CD8-positive, alpha-beta memory T cell (primary cell): ENCODE data around the gene FOXB2. TPM values are rescaled to one million over a fixed set of nuclear protein-coding genes. Genes with fewer than 3 reads are reported as not detected.

Experiments
- CTCF ChIA-PET: fragments of 350-600 bp; sonication (Branson Sonifier 250); formaldehyde crosslinking; loops from one replicate; lab custom pipeline; 2021; ENCODE audit warnings: antibody characterized with exemption; lab: Charles Lee
- POLR2A ChIA-PET: fragments of 350-600 bp; sonication (Branson Sonifier 250); formaldehyde crosslinking; loops from one replicate; lab custom pipeline; 2021; ENCODE audit warnings: antibody characterized with exemption; lab: Charles Lee
- DNase-seq, 5 donors: peaks; one replicate each; pipeline versions ENCODE4 v3.0.0 to v3.0.0-alpha.2; 2020 to 2022; ENCODE audit warnings: mixed read lengths in 1 of 5
- H3K27ac ChIP-seq: one replicate; pipeline ENCODE4 v1.7.0; 2013; ENCODE audit warnings: low read depth, mild to moderate bottlenecking, low read length, moderate library complexity
- H3K27me3 ChIP-seq: 2 replicates; pipeline ENCODE4 v1.7.0; 2013; ENCODE audit warnings: low read length, mild to moderate bottlenecking; ENCODE audit not compliant: insufficient read depth, poor library complexity, severe bottlenecking
- H3K36me3 ChIP-seq: 2 replicates; pipeline ENCODE4 v1.7.0; 2013; ENCODE audit warnings: mild to moderate bottlenecking, low read length, moderate library complexity; ENCODE audit not compliant: insufficient read depth
- H3K4me1 ChIP-seq: 2 replicates; pipeline ENCODE4 v1.7.0; 2013; ENCODE audit warnings: mild to moderate bottlenecking, low read length, moderate library complexity; ENCODE audit not compliant: insufficient read depth
- H3K4me3 ChIP-seq: 2 replicates; pipeline ENCODE4 v1.7.0; 2013; ENCODE audit warnings: mild to moderate bottlenecking, low read length
- H3K9me3 ChIP-seq: 2 replicates; pipeline ENCODE4 v1.7.0; 2013; ENCODE audit warnings: mild to moderate bottlenecking, low read length
- H3K27ac Mint-ChIP-seq, 8 donors: one replicate each; pipeline ENCODE4 v1.8.0; 2020 to 2021; ENCODE audit warnings: mixed read lengths in 8 of 8, mild to moderate bottlenecking in 6 of 8, inconsistent platforms in 3 of 8, moderate library complexity in 3 of 8
- H3K27me3 Mint-ChIP-seq, 2 donors: one replicate each; pipeline ENCODE4 v1.8.0; 2020 to 2021; ENCODE audit warnings: mixed read lengths in 2 of 2, mild to moderate bottlenecking in 1 of 2, moderate library complexity in 1 of 2
- H3K36me3 Mint-ChIP-seq, 3 donors: one replicate each; pipeline ENCODE4 v1.8.0; 2020 to 2021; ENCODE audit warnings: mixed read lengths in 3 of 3, inconsistent platforms in 1 of 3, mild to moderate bottlenecking in 1 of 3
- H3K4me1 Mint-ChIP-seq, 3 donors: one replicate each; pipeline ENCODE4 v1.8.0; 2020 to 2021; ENCODE audit warnings: mixed read lengths in 3 of 3, inconsistent platforms in 1 of 3, mild to moderate bottlenecking in 1 of 3
- H3K4me3 Mint-ChIP-seq, 7 donors: one replicate each; pipeline ENCODE4 v1.8.0; 2020 to 2021; ENCODE audit warnings: mixed read lengths in 7 of 7, mild to moderate bottlenecking in 6 of 7, moderate library complexity in 4 of 7, inconsistent platforms in 2 of 7
- H3K9me3 Mint-ChIP-seq, 5 donors: one replicate each; pipeline ENCODE4 v1.8.0; 2020 to 2022; ENCODE audit warnings: mixed read lengths in 5 of 5, mild to moderate bottlenecking in 3 of 5, moderate library complexity in 2 of 5, inconsistent platforms in 1 of 5
- polyA plus RNA-seq: library from polyadenylated mRNA; unstranded; fragments of 300-500 nt; fragmentation: Illumina TruSeq; gene quantifications from one replicate; pipeline ENCODE4 v1.2.3, GENCODE V29; 2021
- total RNA-seq, 2 experiments: library from RNA; stranded (reverse); gene quantifications; one replicate each; pipeline ENCODE4 v1.2.3, GENCODE V29; 2021

The FOXB2 gene
- total and polyA plus RNA-seq, 3 experiments from 2014 or later: not detected

DNA sequence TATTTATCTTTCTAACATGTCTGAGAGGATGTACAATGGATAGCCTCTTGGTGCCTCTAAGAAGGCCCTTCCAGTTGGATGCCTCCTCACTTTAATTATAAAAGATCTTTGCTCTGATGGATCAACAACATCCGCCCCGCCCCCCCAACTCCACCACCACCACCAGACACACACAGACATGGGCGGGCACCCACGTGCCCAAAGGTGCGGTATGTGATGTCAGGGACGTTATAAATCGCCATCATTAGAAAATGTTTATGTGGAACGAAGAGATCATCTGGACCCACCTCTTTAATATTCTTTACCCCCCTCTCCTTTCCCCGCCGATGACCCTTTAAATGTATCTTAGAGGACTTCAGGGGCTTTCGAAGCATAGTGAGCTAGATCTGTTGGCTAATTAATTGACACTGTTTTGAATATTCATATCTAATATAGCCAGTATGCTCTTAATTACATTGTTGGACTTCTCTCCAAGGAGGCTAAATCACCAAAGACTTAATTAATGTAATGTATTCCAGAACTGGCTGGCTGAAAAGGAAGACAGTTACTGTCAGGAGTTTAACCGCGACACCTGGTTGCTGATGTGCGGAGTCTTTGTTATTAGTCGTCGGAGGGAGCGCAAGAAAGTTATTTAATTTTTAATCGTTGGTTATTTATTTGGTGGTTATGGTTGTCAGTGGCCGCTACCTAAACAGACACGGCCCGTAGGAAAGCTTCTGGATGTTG is 6.1 kb upstream of the FOXB2 start:
- Mint-ChIP-seq H3K9me3 (peaks cover 0 to 2% (median 2%) of the 10 kb centered on the region in 5 donors), H3K4me3 (no peak overlapping the region), H3K27me3 (peaks cover 54 to 79% of the 10 kb centered on the region in 2 donors), H3K4me1 (peaks cover 5 to 22% (median 10%) of the 10 kb centered on the region in 3 donors), H3K27ac (no peak overlapping the region), H3K36me3 (no peaks in the 10 kb centered on the region)
- no peaks in the 10 kb centered on the region for H3K9me3 ChIP-seq
- DNase-seq: no peak
- H3K27me3 ChIP-seq: peaks cover 29% of the 10 kb centered on the region
- H3K4me1 ChIP-seq: no peaks in the 10 kb centered on the region
- ChIA-PET POLR2A (no interaction called here), CTCF (no interaction called here)
- no peak overlapping the region for H3K4me3 ChIP-seq
- H3K27ac ChIP-seq: no peak overlapping the region
- no peaks in the 10 kb centered on the region for H3K36me3 ChIP-seq

DNA sequence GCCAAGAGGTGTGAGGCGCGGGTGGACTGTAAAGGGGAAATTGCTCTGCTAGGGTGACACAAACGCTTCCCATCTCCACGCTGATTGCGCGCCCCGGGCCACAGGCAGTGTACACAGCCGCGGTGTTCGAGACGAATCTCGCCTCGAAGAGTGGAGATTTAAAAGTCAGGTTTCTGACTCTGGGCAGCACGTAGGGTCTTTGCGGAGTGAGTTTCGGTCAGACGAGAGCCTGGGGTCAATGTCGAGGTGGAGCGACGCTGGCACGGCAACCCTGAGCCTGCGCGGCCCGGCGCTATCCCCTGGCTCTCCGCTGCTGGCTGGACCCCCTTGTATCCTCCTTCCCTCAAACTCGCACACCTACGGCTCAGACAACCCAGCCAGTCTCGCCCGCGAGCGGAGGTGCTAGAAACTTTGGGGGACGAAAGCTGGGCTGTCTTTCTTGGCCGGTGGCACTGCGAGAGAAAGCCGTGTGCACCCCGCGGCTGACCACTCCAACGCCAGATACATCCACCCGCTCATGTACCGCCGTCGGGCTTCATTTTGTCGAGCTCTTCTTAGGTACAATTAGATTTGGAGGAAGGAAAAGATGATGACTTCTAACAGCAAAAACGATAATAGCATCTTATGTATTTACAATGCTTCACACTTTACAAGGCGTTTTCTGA is 5.4 kb upstream of the FOXB2 start:
- Histone ChIP-seq H3K36me3 (no peaks in the 10 kb centered on the region), H3K4me1 (no peaks in the 10 kb centered on the region), H3K4me3 (no peak overlapping the region), H3K27me3 (peaks cover 29% of the 10 kb centered on the region), H3K27ac (no peak overlapping the region), H3K9me3 (no peaks in the 10 kb centered on the region)
- H3K4me1 Mint-ChIP-seq: peaks cover 5 to 25% (median 10%) of the 10 kb centered on the region in 3 donors
- H3K4me3 Mint-ChIP-seq: no peak overlapping the region
- POLR2A ChIA-PET: no interaction called here
- peaks cover 0 to 2% (median 2%) of the 10 kb centered on the region in 5 donors for H3K9me3 Mint-ChIP-seq
- no peak for DNase-seq
- CTCF ChIA-PET: no interaction called here
- H3K27me3 Mint-ChIP-seq: peaks cover 55 to 77% of the 10 kb centered on the region in 2 donors
- H3K36me3 Mint-ChIP-seq: no peaks in the 10 kb centered on the region
- no peak overlapping the region for H3K27ac Mint-ChIP-seq

DNA sequence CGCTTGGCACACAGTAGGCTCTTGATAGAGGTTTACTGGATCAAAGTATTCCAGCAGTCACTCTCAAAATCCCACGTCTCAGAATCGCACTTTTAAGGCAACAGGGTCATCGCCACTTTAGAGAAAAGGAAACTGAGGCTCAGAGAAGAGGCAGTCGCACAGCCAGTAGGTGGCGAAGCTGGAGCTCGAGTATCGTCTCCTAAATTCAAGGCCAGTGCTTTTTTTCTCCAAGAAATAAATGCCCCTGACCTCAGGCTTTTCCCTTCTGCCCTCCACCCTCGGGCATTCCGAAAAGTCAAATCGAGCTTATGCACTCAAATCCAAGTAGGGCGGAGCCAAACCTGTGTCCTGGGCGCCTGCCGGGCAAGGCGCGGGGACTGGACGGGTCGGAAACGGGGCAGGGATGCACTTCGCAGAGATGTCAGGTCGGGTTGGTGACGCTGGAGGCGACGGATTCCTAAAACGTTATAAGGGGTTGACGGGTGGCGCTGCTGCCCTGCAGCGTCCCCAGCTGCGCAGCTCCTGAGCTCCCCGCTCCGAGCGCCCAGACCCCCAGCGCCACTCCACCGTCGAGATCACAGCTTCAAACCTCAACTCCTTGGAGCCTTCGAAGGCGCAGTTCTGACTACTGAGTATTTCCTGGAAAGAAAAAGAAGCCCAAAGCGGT is 4.7 kb upstream of the FOXB2 start:
- no peak overlapping the region for H3K27ac Mint-ChIP-seq
- peaks cover 56 to 81% of the 10 kb centered on the region in 2 donors for H3K27me3 Mint-ChIP-seq
- H3K36me3 Mint-ChIP-seq: no peaks in the 10 kb centered on the region
- Histone ChIP-seq H3K27me3 (peaks cover 29% of the 10 kb centered on the region), H3K9me3 (no peaks in the 10 kb centered on the region), H3K4me3 (no peak overlapping the region), H3K36me3 (no peaks in the 10 kb centered on the region), H3K27ac (no peak overlapping the region), H3K4me1 (no peaks in the 10 kb centered on the region)
- H3K4me3 Mint-ChIP-seq: no peak overlapping the region
- ChIA-PET CTCF (no interaction called here), POLR2A (no interaction called here)
- no peak for DNase-seq
- peaks cover 0 to 2% (median 2%) of the 10 kb centered on the region in 5 donors for H3K9me3 Mint-ChIP-seq
- peaks cover 6 to 31% (median 10%) of the 10 kb centered on the region in 3 donors for H3K4me1 Mint-ChIP-seq

DNA sequence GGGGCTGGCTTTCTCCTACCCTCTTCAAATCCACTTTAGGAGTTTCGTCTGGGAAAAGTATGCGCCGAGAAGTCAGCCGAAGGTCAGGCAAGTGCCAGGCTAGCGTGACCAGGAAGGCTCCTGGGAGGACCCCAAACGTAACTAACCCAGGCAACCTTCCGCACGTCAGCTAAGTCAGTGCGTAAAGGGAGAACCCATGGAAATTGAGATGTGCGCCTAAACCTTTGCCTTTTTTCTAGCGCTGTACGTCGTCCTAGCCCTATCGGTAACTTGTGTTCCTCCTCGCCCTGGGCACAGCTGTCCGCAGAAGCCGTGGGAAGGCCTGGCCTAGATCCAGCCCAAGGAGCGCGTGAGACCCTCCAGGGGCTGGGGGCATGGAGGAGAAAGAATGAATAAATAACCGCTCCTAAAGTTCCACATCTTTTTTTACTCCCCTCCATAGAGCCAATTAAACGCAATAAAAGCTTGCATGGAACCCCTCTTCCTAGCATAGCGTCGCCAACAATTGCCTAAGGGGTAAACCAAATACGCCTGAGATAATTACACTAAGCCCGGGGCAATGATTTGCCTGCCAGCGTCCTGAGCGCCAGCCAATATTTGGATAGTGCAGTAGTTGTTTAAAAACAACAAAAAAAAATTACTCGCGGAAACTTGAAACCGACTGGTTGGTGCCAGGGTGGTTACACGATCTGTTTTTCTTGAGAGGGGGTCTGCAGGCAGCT is 4.0 kb upstream of the FOXB2 start:
- no peaks in the 10 kb centered on the region for H3K9me3 ChIP-seq
- peaks cover 29% of the 10 kb centered on the region for H3K27me3 ChIP-seq
- H3K4me1 Mint-ChIP-seq: peaks cover 7 to 32% (median 10%) of the 10 kb centered on the region in 3 donors

DNA sequence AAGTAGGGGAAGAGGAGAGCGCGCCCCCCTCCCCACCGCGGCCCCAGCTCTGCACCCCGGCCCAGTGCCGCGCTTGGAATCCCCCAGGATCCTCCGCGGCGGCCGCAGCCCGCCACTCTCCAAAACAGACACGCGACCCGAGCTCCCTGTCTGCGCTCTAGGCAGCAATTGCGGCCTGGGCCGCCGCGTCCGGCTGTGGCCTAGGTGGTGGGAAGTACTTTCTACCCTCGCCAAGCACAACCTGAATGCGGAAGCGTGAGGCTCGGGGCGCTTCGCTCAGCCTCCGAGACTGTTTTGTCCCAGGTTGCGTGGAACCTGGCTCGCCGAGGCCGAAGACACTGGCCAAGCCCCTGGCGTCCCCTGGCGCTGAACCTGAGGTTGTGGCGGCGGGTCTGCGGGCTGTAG is 3.3 kb upstream of the FOXB2 start:
- H3K27me3 ChIP-seq: peaks cover 29% of the 10 kb centered on the region
- no peak overlapping the region for H3K27ac ChIP-seq
- H3K4me1 ChIP-seq: no peaks in the 10 kb centered on the region
- no peak overlapping the region for H3K27ac Mint-ChIP-seq
- H3K9me3 ChIP-seq: no peaks in the 10 kb centered on the region
- POLR2A ChIA-PET: no interaction called here
- no peak for DNase-seq
- H3K36me3 Mint-ChIP-seq: no peaks in the 10 kb centered on the region
- H3K4me3 Mint-ChIP-seq: no peak overlapping the region
- H3K9me3 Mint-ChIP-seq: peaks cover 0 to 2% (median 2%) of the 10 kb centered on the region in 5 donors
- H3K4me3 ChIP-seq: no peak overlapping the region
- peaks cover 58 to 75% of the 10 kb centered on the region in 2 donors for H3K27me3 Mint-ChIP-seq
- no peaks in the 10 kb centered on the region for H3K36me3 ChIP-seq
- peaks cover 9 to 36% (median 14%) of the 10 kb centered on the region in 3 donors for H3K4me1 Mint-ChIP-seq
- CTCF ChIA-PET: no interaction called here

More for the DNA sequence above, 4.0 kb upstream of the FOXB2 start:
- Histone ChIP-seq H3K36me3 (no peaks in the 10 kb centered on the region), H3K4me1 (no peaks in the 10 kb centered on the region), H3K4me3 (no peak overlapping the region), H3K27ac (no peak overlapping the region)
- Mint-ChIP-seq H3K36me3 (no peaks in the 10 kb centered on the region), H3K9me3 (peaks cover 0 to 2% (median 2%) of the 10 kb centered on the region in 5 donors), H3K4me3 (no peak overlapping the region), H3K27me3 (peaks cover 57 to 77% of the 10 kb centered on the region in 2 donors), H3K27ac (no peak overlapping the region)
- CTCF ChIA-PET: no interaction called here
- no peak for DNase-seq
- POLR2A ChIA-PET: no interaction called here

DNA sequence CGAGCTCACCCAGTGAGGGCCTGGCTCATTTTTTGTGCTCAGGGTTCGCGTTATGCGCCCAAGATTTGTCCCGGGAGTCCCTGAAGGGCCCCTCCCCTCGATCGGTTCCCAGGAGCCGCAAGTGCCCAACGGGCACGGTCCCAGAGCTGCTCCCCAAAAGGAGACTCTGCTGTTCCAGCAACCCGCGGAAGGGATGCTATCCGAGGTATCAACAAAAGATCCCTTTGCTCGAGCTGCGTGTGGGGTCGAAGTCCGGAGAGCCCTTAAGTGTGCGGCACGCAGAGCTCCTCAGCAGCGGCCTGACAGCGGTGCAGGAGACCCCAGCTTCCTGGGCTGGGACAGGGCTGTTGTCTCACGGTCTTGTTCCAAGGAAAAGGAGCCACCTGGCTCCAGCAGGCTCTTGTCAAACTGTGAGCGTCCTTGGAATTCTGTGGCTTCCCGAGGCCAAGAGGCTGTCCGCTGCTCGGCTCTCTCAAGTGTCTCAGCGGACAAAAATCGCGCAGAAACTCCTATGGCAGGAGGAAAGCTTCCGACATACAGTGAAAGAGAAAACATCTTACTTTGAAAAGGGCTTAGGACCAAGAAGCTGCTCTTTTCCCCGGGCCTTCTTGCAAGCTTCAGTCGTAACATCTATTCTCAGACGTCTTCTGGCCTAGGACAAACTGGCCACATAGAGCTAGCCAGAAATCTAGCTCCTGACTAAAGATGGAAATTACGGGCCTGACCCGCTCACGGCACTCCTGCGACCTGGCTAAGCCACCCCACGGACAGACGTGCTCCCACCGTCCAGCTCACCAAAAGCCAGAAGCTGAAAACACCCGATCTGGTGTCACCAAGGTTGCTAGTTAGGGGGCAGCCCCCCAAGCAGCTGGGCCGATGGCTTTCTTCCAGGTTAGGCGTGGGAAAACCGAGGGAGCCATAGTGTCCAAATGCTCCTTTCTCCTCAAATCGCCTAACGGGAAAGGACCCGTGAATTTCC is 2.6 kb upstream of the FOXB2 start:
- no peak overlapping the region for H3K27ac Mint-ChIP-seq
- no peaks in the 10 kb centered on the region for H3K36me3 Mint-ChIP-seq
- Histone ChIP-seq H3K4me1 (no peaks in the 10 kb centered on the region), H3K4me3 (no peak overlapping the region), H3K27me3 (peaks cover 35% of the 10 kb centered on the region), H3K36me3 (no peaks in the 10 kb centered on the region), H3K27ac (no peak overlapping the region), H3K9me3 (no peaks in the 10 kb centered on the region)
- no peak overlapping the region for H3K4me3 Mint-ChIP-seq
- peaks cover 0 to 2% (median 2%) of the 10 kb centered on the region in 5 donors for H3K9me3 Mint-ChIP-seq
- peaks cover 65 to 78% of the 10 kb centered on the region in 2 donors for H3K27me3 Mint-ChIP-seq
- CTCF ChIA-PET: no interaction called here
- POLR2A ChIA-PET: no interaction called here
- peaks cover 13 to 41% (median 19%) of the 10 kb centered on the region in 3 donors for H3K4me1 Mint-ChIP-seq
- DNase-seq: no peak

DNA sequence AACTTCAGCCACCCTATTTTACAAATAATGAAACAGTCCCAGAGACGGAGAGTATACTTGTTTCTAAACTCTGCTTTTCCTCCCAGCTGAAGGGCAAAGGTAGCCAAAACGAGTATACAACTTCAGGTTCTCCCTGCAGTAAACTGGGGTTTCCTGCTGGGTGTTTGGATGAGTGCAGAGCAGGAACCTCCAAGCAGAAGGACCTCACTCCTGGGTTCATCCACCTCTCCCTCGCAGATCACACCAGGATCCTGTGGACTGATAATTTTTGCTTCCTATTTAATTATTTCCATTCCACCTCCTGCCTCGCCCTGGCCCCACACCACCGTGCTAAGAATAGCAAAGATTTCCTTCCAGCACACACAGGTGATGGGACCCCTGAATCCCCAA is 2.0 kb upstream of the FOXB2 start:
- no peaks in the 10 kb centered on the region for H3K36me3 Mint-ChIP-seq
- Histone ChIP-seq H3K4me1 (no peaks in the 10 kb centered on the region), H3K36me3 (no peaks in the 10 kb centered on the region), H3K27me3 (peaks cover 36% of the 10 kb centered on the region), H3K27ac (no peak overlapping the region), H3K4me3 (no peak overlapping the region), H3K9me3 (no peaks in the 10 kb centered on the region)
- no peak for DNase-seq
- peaks cover 19 to 41% (median 22%) of the 10 kb centered on the region in 3 donors for H3K4me1 Mint-ChIP-seq
- ChIA-PET CTCF (no interaction called here), POLR2A (no interaction called here)
- no peak overlapping the region for H3K4me3 Mint-ChIP-seq
- peak overlapping the region in 1 of 8 donors; percentile 28 for H3K27ac Mint-ChIP-seq
- H3K27me3 Mint-ChIP-seq: peaks cover 68 to 78% of the 10 kb centered on the region in 2 donors
- peaks cover 0 to 2% (median 2%) of the 10 kb centered on the region in 5 donors for H3K9me3 Mint-ChIP-seq
